Measurements from ENCODE around the gene HAAO. TPM values are rescaled to one million over a fixed set of nuclear protein-coding genes. Genes with fewer than 3 reads are reported as not detected.

HAAO gene
- total RNA-seq, 3 donors from 2014 or later = 5.8 to 38.4 (median 9.8) TPM

- peak; percentile 46 for ATAC-seq
- TF ChIP-seq, protein P1, sequence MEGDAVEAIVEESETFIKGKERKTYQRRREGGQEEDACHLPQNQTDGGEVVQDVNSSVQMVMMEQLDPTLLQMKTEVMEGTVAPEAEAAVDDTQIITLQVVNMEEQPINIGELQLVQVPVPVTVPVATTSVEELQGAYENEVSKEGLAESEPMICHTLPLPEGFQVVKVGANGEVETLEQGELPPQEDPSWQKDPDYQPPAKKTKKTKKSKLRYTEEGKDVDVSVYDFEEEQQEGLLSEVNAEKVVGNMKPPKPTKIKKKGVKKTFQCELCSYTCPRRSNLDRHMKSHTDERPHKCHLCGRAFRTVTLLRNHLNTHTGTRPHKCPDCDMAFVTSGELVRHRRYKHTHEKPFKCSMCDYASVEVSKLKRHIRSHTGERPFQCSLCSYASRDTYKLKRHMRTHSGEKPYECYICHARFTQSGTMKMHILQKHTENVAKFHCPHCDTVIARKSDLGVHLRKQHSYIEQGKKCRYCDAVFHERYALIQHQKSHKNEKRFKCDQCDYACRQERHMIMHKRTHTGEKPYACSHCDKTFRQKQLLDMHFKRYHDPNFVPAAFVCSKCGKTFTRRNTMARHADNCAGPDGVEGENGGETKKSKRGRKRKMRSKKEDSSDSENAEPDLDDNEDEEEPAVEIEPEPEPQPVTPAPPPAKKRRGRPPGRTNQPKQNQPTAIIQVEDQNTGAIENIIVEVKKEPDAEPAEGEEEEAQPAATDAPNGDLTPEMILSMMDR (IDR thresholded peaks at IDR 0.05) = no peak
- peak in 1 of 3 donors; percentile 57 for DNase-seq
Observed at GRCh38 chr2:42754021-42754775, 38.2 kb downstream of the HAAO start.

DNA sequence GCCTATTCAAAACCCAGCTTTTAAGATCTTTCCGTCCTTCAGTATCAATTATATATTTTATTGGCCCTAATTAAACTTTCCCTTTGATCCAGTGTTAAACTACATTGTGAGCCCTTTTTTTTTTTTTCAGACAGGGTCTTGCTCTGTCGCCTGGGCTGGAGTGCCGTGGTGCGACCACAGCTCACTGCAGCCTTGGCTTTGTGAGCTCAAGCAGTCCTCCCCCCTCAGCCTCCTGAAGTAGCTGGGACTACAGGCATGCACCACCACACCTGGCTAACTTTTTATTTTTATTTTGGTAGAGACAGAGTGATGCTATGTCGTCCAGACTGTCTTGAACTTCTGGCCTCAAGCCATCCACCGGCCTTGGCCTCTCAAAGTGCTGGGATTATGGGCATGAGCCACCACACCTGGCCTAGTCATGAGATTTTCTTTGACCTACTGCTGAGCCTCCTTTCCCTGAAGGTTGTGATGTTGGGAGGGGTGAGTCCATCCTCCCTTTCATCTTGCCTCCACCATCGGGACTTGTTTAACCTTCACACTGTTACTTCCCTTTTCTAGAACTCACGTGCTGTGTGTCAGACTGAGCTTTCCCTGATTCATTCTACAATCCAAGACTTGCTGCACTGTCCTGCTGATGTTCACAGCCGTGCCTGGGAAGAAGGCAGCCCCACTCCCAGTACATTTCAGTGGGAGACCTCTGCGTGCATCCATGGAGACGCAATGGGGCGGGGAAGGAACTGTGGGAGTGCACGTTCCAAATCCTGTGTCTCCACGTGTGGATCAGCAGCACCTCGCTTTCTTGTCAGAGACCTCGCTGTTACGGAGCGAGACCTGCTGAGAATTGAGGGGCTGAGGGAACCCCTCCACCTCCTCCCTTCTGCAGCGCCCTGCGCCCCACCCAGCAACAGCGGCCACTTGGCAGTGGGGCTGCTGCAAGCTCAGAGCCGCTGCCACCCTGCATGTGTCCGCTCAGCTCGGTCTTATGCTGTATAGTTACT, 39.3 kb downstream of the HAAO start:
- ATAC-seq (peak; percentile 26), DNase-seq (peak in 1 of 3 donors; percentile 42)
- no peaks in the 10 kb centered on the region for H3K4me1 ChIP-seq (ENCODE audit: low read depth)
- H3K4me3 ChIP-seq = no peak overlapping the region
- no peaks in the 10 kb centered on the region for H3K36me3 ChIP-seq (ENCODE audit: low read depth)
- no peaks in the 10 kb centered on the region for H3K9me3 ChIP-seq
- TF ChIP-seq, protein P1 (IDR thresholded peaks at IDR 0.05) = no peak
- intact Hi-C loops (cut with DNase I, micrococcal nuclease) = no loop called here

More at GRCh38 chr2:42754021-42754775, 38.2 kb downstream of the HAAO start:
- intact Hi-C loops (cut with DNase I, micrococcal nuclease) = no loop called here
- Histone ChIP-seq H3K36me3 (ENCODE audit: low read depth) (no peaks in the 10 kb centered on the region), H3K4me3 (no peak overlapping the region), H3K4me1 (ENCODE audit: low read depth) (no peaks in the 10 kb centered on the region), H3K9me3 (no peaks in the 10 kb centered on the region)

DNA sequence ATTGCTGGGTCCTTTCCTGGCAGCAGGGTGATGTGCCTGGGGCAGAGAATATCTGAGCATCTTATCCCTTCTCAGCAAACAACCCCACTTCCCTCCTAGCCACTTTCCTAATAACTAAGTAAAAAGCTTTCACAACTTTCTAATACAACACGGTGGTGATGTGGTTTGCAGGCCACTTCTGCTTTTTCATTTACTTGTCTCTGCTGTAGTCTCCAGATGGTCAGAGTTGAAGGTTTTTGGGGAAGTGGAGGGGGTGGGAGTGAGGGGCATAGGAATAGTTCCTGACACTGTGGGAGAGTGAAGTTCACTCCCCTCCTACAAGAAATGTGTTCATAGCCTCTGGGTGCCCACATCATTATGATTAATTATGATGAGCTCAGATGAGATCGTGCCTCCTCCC, 40.1 kb downstream of the HAAO start:
- DNase-seq = peak in 1 of 3 donors; percentile 38
- no peak overlapping the region for H3K4me3 ChIP-seq
- no peaks in the 10 kb centered on the region for H3K9me3 ChIP-seq
- peak; percentile 58 for ATAC-seq
- H3K4me1 ChIP-seq (ENCODE audit: low read depth) = no peaks in the 10 kb centered on the region
- no peaks in the 10 kb centered on the region for H3K36me3 ChIP-seq (ENCODE audit: low read depth)
- intact Hi-C loops (cut with DNase I, micrococcal nuclease) = no loop called here
- TF ChIP-seq, protein P1 (IDR thresholded peaks at IDR 0.05) = no peak

DNA sequence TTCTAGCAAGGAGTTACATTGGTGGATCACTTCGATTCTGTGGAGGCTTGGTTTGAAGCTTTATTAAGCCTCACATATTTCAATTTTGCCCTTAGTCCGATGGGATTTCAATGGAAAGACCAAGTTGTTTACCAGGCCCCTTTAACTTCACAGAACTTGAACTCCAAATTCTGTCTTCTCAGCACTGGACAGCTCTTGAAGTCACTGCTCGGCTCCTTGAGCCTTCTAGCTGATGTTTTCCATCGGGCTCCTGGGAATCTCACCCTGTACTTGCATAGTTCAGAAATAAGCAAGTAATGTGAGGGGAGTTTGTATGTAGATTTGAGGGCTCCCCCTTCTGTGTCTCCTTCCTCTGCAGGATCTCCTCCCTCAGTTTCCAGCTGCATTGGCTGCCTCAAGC, 43.5 kb downstream of the HAAO start:
- intact Hi-C loops (cut with DNase I, micrococcal nuclease) = no loop called here
- Histone ChIP-seq H3K9me3 (no peaks in the 10 kb centered on the region), H3K36me3 (ENCODE audit: low read depth) (no peaks in the 10 kb centered on the region), H3K4me3 (no peak overlapping the region), H3K4me1 (ENCODE audit: low read depth) (no peaks in the 10 kb centered on the region)
- TF ChIP-seq, protein P1 (IDR thresholded peaks at IDR 0.05) = no peak
- DNase-seq = no peak
- no peak for ATAC-seq

GRCh38 chr2:42747422-42747821, 45.0 kb downstream of the HAAO start:
- TF ChIP-seq, protein P1 (IDR thresholded peaks at IDR 0.05) = no peak
- DNase-seq (no peak), ATAC-seq (no peak)
- H3K4me3 ChIP-seq = no peak overlapping the region
- intact Hi-C loops (cut with DNase I, micrococcal nuclease) = no loop called here
- H3K9me3 ChIP-seq = no peaks in the 10 kb centered on the region
- no peaks in the 10 kb centered on the region for H3K4me1 ChIP-seq (ENCODE audit: low read depth)
- no peaks in the 10 kb centered on the region for H3K36me3 ChIP-seq (ENCODE audit: low read depth)

Measured in mucosa of descending colon (tissue), 3 donors.